IMR-90 (cell line): ENCODE results near the gene HMGB2. TPM values are rescaled to one million over a fixed set of nuclear protein-coding genes. Genes with fewer than 3 reads are reported as not detected.

Experiments
- ATAC-seq: fragments of 200-7000 bp; cut with Tn5 transposase; 2 replicates; pipeline ENCODE4 v1.9.1; 2020; ENCODE audit warnings: low read depth, mild to moderate bottlenecking, moderate library complexity
- BruUV-seq: library from RNA; stranded (reverse); fragments of 400-500 nt; replicated peaks from 2 replicates; lab custom pipeline; 2021; lab: Mats Ljungman, UMichigan
- CTCF ChIA-PET: fragments of 300-600 bp; formaldehyde crosslinking; extraction: SDS; loops from one replicate; lab custom pipeline; 2021; ENCODE audit warnings: antibody characterized with exemption; lab: Yijun Ruan, JAX
- POLR2A ChIA-PET: fragments of 300-600 bp; sonication (Branson Sonifier 250); formaldehyde crosslinking; loops from one replicate; lab custom pipeline; 2022; ENCODE audit warnings: antibody characterized with exemption; ENCODE audit not compliant: unreplicated experiment; lab: Charles Lee
- DNase-seq: peaks from one replicate; pipeline ENCODE4 v3.0.0; 2013
- H2AFZ ChIP-seq: replicated peaks from 2 replicates; pipeline ENCODE3; 2013; ENCODE audit warnings: low read length, mild to moderate bottlenecking; ENCODE audit not compliant: poor library complexity
- H2AK5ac ChIP-seq: 2 replicates; pipeline ENCODE4 v1.6.1; 2013; ENCODE audit warnings: low read depth, low read length, inconsistent platforms
- H2AK9ac ChIP-seq: replicated peaks from 2 replicates; pipeline ENCODE3; 2013; ENCODE audit warnings: mild to moderate bottlenecking, low read depth, low read length, moderate library complexity; ENCODE audit not compliant: poor library complexity
- H2BK120ac ChIP-seq: 2 replicates; pipeline ENCODE4 v1.6.1; 2013; ENCODE audit warnings: low read depth, low read length, inconsistent platforms
- H2BK15ac ChIP-seq: 3 replicates; pipeline ENCODE4 v1.6.1; 2013; ENCODE audit warnings: low read depth, low read length, inconsistent platforms
- H2BK20ac ChIP-seq: 2 replicates; pipeline ENCODE4 v1.6.1; 2013; ENCODE audit warnings: low read depth, mild to moderate bottlenecking, inconsistent platforms, low read length, moderate library complexity
- H2BK5ac ChIP-seq: 2 replicates; pipeline ENCODE4 v1.6.1; 2013; ENCODE audit warnings: mild to moderate bottlenecking, low read depth, low read length, inconsistent platforms; ENCODE audit not compliant: poor library complexity, severe bottlenecking
- H3K14ac ChIP-seq: replicated peaks from 2 replicates; pipeline ENCODE4 v1.6.1; 2013; ENCODE audit warnings: low read depth, low read length, inconsistent platforms
- H3K18ac ChIP-seq: 2 replicates; pipeline ENCODE4 v1.6.1; 2013; ENCODE audit warnings: low read depth, low read length, control low read depth
- H3K23ac ChIP-seq: 2 replicates; pipeline ENCODE4 v1.6.1; 2013; ENCODE audit warnings: low read depth, low read length, inconsistent platforms
- H3K27ac ChIP-seq: 2 replicates; pipeline ENCODE4 v1.5.1; 2013; ENCODE audit warnings: mild to moderate bottlenecking, control low read depth, low read length; ENCODE audit not compliant: insufficient read depth
- H3K27me3 ChIP-seq: 2 replicates; pipeline ENCODE4 v1.6.1; 2013; ENCODE audit warnings: low read length; ENCODE audit not compliant: control insufficient read depth, insufficient read depth
- H3K36me3 ChIP-seq: 2 replicates; pipeline ENCODE4 v1.6.1; 2013; ENCODE audit warnings: low read length, mixed read lengths; ENCODE audit not compliant: control insufficient read depth, insufficient read depth
- H3K4ac ChIP-seq: 2 replicates; pipeline ENCODE4 v1.6.1; 2013; ENCODE audit warnings: low read depth, low read length, inconsistent platforms
- H3K4me1 ChIP-seq: 2 replicates; pipeline ENCODE4 v1.6.1; 2013; ENCODE audit warnings: low read length, mixed read lengths; ENCODE audit not compliant: control insufficient read depth, insufficient read depth
- H3K4me2 ChIP-seq: 2 replicates; pipeline ENCODE4 v1.6.1; 2013; ENCODE audit warnings: low read depth, mild to moderate bottlenecking, control low read depth, low read length, moderate library complexity
- H3K4me3 ChIP-seq: 2 replicates; pipeline ENCODE4 v1.5.1; 2013; ENCODE audit warnings: low read depth, mild to moderate bottlenecking, control low read depth, low read length, moderate library complexity; ENCODE audit not compliant: insufficient read depth
- H3K56ac ChIP-seq: 2 replicates; pipeline ENCODE4 v1.6.1; 2013; ENCODE audit warnings: low read length, inconsistent platforms; ENCODE audit not compliant: insufficient read depth; ENCODE audit errors: extremely low read depth
- H3K79me1 ChIP-seq, 2 experiments: 2 replicates each; pipeline ENCODE4 v1.6.1; 2013; ENCODE audit warnings: low read length in 2 of 2, inconsistent platforms in 1 of 2, low read depth in 1 of 2
- H3K9ac ChIP-seq: 2 replicates; pipeline ENCODE4 v1.6.1; 2013; ENCODE audit warnings: low read depth, low read length, control low read depth
- H3K9me1 ChIP-seq: 2 replicates; pipeline ENCODE4 v1.6.1; 2013; ENCODE audit warnings: low read length, inconsistent platforms; ENCODE audit not compliant: insufficient read depth
- H3K9me3 ChIP-seq: 2 replicates; pipeline ENCODE4 v1.6.1; 2013; ENCODE audit warnings: low read length; ENCODE audit not compliant: control insufficient read depth, insufficient read depth
- H4K20me1 ChIP-seq: 2 replicates; pipeline ENCODE4 v1.6.1; 2013; ENCODE audit warnings: low read length, inconsistent platforms; ENCODE audit not compliant: insufficient read depth
- H4K5ac ChIP-seq: 2 replicates; pipeline ENCODE4 v1.6.1; 2013; ENCODE audit warnings: mild to moderate bottlenecking, low read depth, low read length, control low read depth
- H4K8ac ChIP-seq, 2 experiments: 2 replicates each; pipeline ENCODE4 v1.6.1; 2013; ENCODE audit warnings: low read depth in 2 of 2, low read length in 2 of 2, control low read depth in 1 of 2, inconsistent platforms in 1 of 2
- H4K91ac ChIP-seq: 2 replicates; pipeline ENCODE4 v1.6.1; 2013; ENCODE audit warnings: low read depth, low read length, inconsistent platforms; ENCODE audit not compliant: insufficient read depth
- CHD1 ChIP-seq: IDR thresholded peaks from 2 replicates; pipeline ENCODE4 v1.6.1; 2012; ENCODE audit warnings: low read depth, low read length, improper control_type of control experiment
- FOS ChIP-seq: fragments of 150-350 bp; IDR thresholded peaks from 2 replicates; pipeline ENCODE4 v1.6.1; 2016; ENCODE audit warnings: low read depth, low read length
- MAFK ChIP-seq: IDR thresholded peaks from 2 replicates; pipeline ENCODE4 v1.6.1; 2012; ENCODE audit warnings: low read depth, low read length, improper control_type of control experiment
- MAZ ChIP-seq: IDR thresholded peaks from 2 replicates; pipeline ENCODE4 v1.6.1; 2012; ENCODE audit warnings: low read depth, mild to moderate bottlenecking, low read length, improper control_type of control experiment, moderate library complexity, borderline replicate concordance
- NFE2L2 ChIP-seq: fragments of 150-350 bp; IDR thresholded peaks from 2 replicates; pipeline ENCODE4 v1.6.1; 2016; ENCODE audit warnings: low read depth, mild to moderate bottlenecking, low read length
- RAD21 ChIP-seq: IDR thresholded peaks from 2 replicates; pipeline ENCODE4 v1.6.1; 2012; ENCODE audit warnings: low read length, improper control_type of control experiment
- WGBS, 2 experiments: methylation state at CpG; one replicate each; pipeline versions ENCODE4 v1.1.5 to v1.1.7; 2013; ENCODE audit warnings: missing lambda C conversion rate in 2 of 2; ENCODE audit not compliant: insufficient read length in 1 of 2; ENCODE audit errors: extremely low coverage in 2 of 2; 5-methylcytosine and 5-hydroxymethylcytosine counted together
- dilution Hi-C: fragments of 300-500 bp; cut with HindIII; formaldehyde crosslinking; loops from one replicate; pipeline ENCODE4 v1.14.3; 2018; ENCODE audit warnings: low sequenced_read_pairs; ENCODE audit not compliant: unreplicated experiment
- in situ Hi-C: fragments of 300-500 bp; cut with MboI; formaldehyde crosslinking; loops from 3 replicates; pipeline ENCODE4 v1.14.3; 2019; ENCODE audit warnings: low sequenced_read_pairs, inconsistent platforms, mixed read lengths
- intact Hi-C: fragments of 100-400 bp; cut with micrococcal nuclease; formaldehyde crosslinking; loops from 2 replicates; pipeline ENCODE4 v1.10.0; 2022
- polyA plus RNA-seq, 3 experiments: library from polyadenylated mRNA; depleted of rRNA; stranded (reverse); fragments of >200 nt; gene quantifications; 2 replicates each; pipeline ENCODE4 v1.2.3, GENCODE V29; 2012; ENCODE audit warnings: low replicate concordance in 1 of 3
- total RNA-seq: library from RNA; depleted of rRNA; stranded (reverse); fragments of >200 nt; gene quantifications from 2 replicates; pipeline ENCODE4 v1.2.3, GENCODE V29; 2012
- TF ChIP-seq, protein P1 (sequence below): conservative IDR thresholded peaks from 2 replicates; pipeline ENCODE4 v1.5.1; 2012; ENCODE audit warnings: mild to moderate bottlenecking, low read depth, low read length, improper control_type of control experiment
- TF ChIP-seq, protein P2 (sequence below): fragments of 150-350 bp; IDR thresholded peaks from 2 replicates; pipeline ENCODE4 v1.6.1; 2016; ENCODE audit warnings: low read depth, mild to moderate bottlenecking, low read length, moderate library complexity, borderline replicate concordance
- TF ChIP-seq, protein P3 (sequence below): fragments of 150-350 bp; IDR thresholded peaks from 2 replicates; pipeline ENCODE4 v1.6.1; 2017; ENCODE audit warnings: mild to moderate bottlenecking, antibody characterized with exemption, low read length, low read depth

The HMGB2 gene
- total and polyA plus RNA-seq, 2 of the 4 experiments (the other 2 are of a cell fraction): 49.3 to 106 TPM

DNA sequence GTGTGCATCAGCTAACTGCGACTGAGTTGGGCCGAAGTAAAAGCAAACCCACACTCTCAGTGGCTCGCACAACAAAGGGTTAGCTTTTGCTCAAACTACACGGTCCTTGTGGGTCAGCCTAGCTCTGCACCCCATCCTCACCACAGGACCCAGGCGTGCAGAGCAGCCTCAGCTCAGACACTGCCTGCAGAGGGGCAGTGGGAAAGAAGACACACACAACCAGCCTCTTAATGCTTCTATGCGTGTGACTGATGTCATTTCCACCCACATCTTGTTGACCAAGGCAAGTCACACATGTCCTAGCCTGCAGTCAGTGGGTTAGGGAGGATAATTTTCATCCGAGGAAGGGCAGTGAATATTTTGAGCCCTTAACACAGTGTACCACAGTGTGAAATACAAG is 40.5 kb downstream of the HMGB2 start:
- H3K9me1 ChIP-seq: 0 out of 2 replicates have a peak, but pooled peaks cover 3% of the 10 kb centered on the region
- dilution Hi-C loops (no loop called here), intact Hi-C loops (no loop called here), in situ Hi-C loops (no loop called here)
- no TSS peak for BruUV-seq
- no peaks in the 10 kb centered on the region for H3K36me3 ChIP-seq
- no peaks in the 10 kb centered on the region for H3K27me3 ChIP-seq
- POLR2A ChIA-PET: no interaction called here
- no peak overlapping the region for H4K8ac ChIP-seq
- no peak overlapping the region for H3K4me2 ChIP-seq
- no peaks in the 10 kb centered on the region for H3K79me1 ChIP-seq
- H4K20me1 ChIP-seq: no peaks in the 10 kb centered on the region
- no peaks in the 10 kb centered on the region for H3K4me1 ChIP-seq
- H3K4me3 ChIP-seq: no peak overlapping the region
- no peak overlapping the region for H2AFZ ChIP-seq
- H2AK9ac ChIP-seq: no peak overlapping the region
- no peak overlapping the region for H4K91ac ChIP-seq
- no peak overlapping the region for H2BK20ac ChIP-seq
- ATAC-seq (no peak), DNase-seq (no peak)
- H3K4ac ChIP-seq: no peak overlapping the region
- CTCF ChIA-PET: no interaction called here
- no peak overlapping the region for H3K14ac ChIP-seq
- H3K27ac ChIP-seq: no peak overlapping the region
- WGBS, 2 experiments: no CpG with 5 or more reads among the region's 7 CpGs
- no peak overlapping the region for H2AK5ac ChIP-seq
- TF ChIP-seq RAD21 (no peak), MAZ (no peak), CHD1 (no peak), FOS (no peak), NFE2L2 (no peak), MAFK (no peak)
- TF ChIP-seq, protein P1, sequence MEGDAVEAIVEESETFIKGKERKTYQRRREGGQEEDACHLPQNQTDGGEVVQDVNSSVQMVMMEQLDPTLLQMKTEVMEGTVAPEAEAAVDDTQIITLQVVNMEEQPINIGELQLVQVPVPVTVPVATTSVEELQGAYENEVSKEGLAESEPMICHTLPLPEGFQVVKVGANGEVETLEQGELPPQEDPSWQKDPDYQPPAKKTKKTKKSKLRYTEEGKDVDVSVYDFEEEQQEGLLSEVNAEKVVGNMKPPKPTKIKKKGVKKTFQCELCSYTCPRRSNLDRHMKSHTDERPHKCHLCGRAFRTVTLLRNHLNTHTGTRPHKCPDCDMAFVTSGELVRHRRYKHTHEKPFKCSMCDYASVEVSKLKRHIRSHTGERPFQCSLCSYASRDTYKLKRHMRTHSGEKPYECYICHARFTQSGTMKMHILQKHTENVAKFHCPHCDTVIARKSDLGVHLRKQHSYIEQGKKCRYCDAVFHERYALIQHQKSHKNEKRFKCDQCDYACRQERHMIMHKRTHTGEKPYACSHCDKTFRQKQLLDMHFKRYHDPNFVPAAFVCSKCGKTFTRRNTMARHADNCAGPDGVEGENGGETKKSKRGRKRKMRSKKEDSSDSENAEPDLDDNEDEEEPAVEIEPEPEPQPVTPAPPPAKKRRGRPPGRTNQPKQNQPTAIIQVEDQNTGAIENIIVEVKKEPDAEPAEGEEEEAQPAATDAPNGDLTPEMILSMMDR: no peak
- TF ChIP-seq, protein P2, sequence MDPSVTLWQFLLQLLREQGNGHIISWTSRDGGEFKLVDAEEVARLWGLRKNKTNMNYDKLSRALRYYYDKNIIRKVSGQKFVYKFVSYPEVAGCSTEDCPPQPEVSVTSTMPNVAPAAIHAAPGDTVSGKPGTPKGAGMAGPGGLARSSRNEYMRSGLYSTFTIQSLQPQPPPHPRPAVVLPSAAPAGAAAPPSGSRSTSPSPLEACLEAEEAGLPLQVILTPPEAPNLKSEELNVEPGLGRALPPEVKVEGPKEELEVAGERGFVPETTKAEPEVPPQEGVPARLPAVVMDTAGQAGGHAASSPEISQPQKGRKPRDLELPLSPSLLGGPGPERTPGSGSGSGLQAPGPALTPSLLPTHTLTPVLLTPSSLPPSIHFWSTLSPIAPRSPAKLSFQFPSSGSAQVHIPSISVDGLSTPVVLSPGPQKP: no peak
- TF ChIP-seq, protein P3, sequence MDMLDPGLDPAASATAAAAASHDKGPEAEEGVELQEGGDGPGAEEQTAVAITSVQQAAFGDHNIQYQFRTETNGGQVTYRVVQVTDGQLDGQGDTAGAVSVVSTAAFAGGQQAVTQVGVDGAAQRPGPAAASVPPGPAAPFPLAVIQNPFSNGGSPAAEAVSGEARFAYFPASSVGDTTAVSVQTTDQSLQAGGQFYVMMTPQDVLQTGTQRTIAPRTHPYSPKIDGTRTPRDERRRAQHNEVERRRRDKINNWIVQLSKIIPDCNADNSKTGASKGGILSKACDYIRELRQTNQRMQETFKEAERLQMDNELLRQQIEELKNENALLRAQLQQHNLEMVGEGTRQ: no peak
- no peak overlapping the region for H3K56ac ChIP-seq
- no peak overlapping the region for H3K9ac ChIP-seq
- no peak overlapping the region for H2BK120ac ChIP-seq
- H3K18ac ChIP-seq: no peak overlapping the region
- H2BK15ac ChIP-seq: no peak overlapping the region
- no peaks in the 10 kb centered on the region for H3K9me3 ChIP-seq
- no peak overlapping the region for H3K23ac ChIP-seq
- H2BK5ac ChIP-seq: no peak overlapping the region
- H4K5ac ChIP-seq: no peak overlapping the region
